ENCODE data around the gene NDUFS8.

DNA sequence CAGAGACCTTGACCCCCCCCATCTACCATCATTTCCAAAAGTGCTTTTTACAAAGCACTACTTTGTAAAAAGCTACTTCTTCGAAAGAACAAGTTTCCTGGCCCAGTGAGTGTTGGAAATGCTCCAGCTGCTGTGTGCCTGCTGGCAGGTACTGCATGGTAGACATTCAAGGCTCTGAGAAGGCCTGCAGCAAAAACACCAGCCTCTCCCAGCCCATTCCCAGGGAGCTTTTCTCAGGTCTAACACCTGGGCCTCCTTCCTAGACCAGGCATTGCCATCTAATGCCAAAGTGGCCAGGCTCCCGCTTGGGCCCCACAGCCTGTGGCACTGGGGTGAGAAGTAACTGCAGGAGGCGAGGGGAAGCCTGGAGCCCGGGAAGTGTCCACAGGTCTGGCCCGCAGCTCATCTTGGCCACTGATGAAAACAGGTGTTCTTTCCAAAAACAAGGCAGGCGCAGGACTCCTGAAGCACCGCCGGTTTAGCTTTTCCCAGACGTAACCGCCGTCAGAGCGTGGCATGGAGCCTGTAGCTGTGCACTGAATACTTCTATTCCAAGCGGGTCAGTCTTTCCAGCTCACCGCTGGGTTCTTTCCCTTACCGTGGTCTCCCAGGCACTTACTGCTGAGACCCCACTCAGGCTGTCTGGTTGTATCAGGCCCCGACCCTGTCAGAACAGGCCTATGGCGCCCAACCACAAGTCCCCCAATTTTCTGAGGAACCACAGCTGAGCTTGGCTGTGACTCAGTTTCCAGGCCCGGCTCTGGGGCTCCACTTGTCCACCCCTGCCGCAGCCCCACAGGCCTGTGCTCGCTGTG lies 7.1 kb downstream of the NDUFS8 start:
- TF ChIP-seq, protein P1, sequence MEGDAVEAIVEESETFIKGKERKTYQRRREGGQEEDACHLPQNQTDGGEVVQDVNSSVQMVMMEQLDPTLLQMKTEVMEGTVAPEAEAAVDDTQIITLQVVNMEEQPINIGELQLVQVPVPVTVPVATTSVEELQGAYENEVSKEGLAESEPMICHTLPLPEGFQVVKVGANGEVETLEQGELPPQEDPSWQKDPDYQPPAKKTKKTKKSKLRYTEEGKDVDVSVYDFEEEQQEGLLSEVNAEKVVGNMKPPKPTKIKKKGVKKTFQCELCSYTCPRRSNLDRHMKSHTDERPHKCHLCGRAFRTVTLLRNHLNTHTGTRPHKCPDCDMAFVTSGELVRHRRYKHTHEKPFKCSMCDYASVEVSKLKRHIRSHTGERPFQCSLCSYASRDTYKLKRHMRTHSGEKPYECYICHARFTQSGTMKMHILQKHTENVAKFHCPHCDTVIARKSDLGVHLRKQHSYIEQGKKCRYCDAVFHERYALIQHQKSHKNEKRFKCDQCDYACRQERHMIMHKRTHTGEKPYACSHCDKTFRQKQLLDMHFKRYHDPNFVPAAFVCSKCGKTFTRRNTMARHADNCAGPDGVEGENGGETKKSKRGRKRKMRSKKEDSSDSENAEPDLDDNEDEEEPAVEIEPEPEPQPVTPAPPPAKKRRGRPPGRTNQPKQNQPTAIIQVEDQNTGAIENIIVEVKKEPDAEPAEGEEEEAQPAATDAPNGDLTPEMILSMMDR (IDR thresholded peaks at IDR 0.05; ENCODE audit: low read depth, low read length, poor library complexity, severe bottlenecking), result no peak
- no peak for TF ChIP-seq EZH2phosphoT487 (IDR thresholded peaks at IDR 0.05; ENCODE audit: borderline replicate concordance, low read length)

Measured in DOHH2 (cell line).